Left kidney (tissue), 2 donors: Measurements from ENCODE around the gene PGP. TPM values are rescaled to one million over a fixed set of nuclear protein-coding genes. Genes with fewer than 3 reads are reported as not detected.

ENCODE experiments used
- DNase-seq: peaks from one replicate; pipeline ENCODE4 v3.0.0-alpha.2; 2013
- polyA plus RNA-seq: library from polyadenylated mRNA; unstranded; fragments of 120-200 nt; gene quantifications from one replicate; pipeline ENCODE4 v1.2.1, GENCODE V29; 2013; ENCODE audit not compliant: insufficient read length

The PGP gene
- polyA plus RNA-seq, 1 donor: 16.8 TPM

DNA sequence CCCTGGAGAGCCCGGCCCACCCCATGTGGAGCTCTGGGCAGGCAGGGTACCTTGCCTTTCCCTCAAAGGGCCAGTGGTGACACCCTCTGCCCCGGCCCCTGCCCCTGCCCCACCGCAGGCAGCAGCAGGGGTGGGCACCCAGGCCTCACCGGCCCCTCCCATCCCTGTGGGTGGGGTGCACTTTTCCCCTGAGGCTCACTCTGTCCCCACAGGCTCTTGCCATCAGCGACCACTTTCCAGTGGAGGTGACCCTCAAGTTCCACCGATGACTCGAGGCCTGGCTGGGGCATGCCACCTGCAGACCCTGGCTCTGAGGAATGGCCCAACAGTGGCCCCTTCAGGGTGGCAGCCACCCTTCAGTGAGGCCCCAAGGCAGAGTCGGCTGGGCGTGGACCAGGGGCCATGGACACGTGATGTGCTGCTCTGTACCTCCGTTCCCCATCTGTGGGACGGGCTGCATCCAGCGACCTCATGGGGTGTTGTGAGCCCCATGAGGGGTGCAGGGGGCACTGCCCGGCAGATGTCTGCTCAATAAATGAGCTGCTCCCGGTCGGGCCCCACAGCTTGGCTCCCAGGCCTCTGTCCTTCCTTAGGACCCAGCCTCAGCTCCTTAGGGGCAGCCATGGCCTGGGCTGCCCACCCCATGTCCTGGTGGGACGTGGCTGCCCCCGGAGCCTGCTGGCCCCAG, 23.7 kb upstream of the PGP start:
- no peak for DNase-seq

DNA sequence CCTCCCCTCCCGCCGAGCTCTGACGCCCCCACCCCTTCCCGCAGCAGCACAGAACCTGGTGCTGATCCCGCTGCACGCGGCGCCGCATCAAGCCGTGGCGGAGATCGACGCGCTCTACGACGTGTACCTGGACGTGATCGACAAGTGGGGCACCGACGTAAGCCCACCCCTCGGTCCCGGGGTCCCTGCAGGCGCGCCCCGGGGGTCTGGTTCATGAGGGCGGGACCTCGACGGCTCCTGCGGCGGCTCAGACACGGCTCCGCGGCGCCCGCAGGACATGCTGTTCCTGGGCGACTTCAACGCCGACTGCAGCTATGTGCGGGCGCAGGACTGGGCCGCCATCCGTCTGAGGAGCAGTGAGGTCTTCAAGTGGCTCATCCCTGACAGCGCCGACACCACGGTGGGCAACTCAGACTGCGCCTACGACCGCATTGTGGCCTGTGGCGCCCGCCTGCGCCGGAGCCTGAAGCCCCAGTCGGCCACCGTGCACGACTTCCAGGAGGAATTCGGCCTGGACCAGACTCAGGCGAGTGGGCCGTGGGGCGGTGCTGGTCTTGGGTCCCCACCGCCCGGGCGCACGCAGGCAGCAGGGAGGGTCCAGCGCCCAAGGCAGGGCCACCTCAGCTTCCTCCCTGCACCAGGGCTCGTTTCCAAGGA, 23.0 kb upstream of the PGP start:
- DNase-seq: no peak

DNA sequence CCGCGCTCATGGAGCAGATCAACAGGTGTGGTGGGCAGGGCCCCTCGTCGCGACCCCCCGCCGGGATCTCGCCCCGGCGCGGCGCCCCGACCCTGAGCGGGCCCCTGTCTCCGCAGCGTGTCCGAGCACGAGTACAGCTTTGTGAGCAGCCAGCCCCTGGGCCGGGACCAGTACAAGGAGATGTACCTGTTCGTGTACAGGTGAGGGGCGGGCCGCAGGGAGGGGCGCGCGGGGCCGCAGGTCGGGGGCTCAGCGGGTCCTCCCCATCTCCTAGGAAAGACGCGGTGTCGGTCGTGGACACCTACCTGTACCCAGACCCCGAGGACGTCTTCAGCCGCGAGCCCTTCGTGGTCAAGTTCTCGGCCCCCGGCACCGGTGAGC, 22.5 kb upstream of the PGP start:
- no peak for DNase-seq

DNA sequence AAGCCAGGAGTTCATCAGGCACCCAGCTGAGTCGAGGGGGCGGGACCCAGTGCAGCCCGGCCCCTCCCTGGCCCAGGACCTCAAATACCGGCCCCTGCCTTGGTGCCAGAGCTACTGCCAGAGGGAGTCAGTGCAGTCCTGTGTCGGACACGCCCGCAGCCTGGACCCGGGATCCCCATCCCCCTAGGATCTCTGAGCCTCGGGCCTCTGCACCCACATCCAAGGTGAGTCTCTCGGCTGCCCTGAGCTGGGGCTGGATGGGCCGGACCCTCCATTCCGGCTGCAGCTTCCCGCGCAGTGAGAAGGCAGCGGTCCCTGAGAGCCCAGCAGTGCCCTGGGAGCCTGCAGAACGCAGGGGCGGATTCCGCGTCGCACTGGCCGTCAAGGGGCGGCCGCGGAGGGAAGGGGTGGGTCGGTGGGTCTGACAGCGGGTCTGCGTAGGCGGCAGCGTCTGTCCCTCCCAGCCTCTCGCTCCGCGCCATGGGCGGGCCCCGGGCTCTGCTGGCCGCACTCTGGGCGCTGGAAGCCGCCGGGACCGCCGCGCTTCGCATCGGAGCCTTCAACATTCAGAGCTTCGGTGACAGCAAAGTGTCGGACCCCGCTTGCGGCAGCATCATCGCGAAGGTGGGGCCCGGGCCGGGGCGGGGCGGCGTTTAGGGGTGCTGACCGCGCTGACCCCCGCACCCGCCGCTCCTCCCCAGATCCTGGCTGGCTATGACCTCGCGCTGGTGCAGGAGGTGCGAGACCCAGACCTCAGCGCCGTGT, 21.9 kb upstream of the PGP start, which contains the start of gene DNASE1L2:
Gene DNASE1L2, plus strand, starts transcription at position 108 of the 765 bp plus-strand sequence. Its CDS starts 373 bp downstream, at position 481.
- no peak for DNase-seq

DNA sequence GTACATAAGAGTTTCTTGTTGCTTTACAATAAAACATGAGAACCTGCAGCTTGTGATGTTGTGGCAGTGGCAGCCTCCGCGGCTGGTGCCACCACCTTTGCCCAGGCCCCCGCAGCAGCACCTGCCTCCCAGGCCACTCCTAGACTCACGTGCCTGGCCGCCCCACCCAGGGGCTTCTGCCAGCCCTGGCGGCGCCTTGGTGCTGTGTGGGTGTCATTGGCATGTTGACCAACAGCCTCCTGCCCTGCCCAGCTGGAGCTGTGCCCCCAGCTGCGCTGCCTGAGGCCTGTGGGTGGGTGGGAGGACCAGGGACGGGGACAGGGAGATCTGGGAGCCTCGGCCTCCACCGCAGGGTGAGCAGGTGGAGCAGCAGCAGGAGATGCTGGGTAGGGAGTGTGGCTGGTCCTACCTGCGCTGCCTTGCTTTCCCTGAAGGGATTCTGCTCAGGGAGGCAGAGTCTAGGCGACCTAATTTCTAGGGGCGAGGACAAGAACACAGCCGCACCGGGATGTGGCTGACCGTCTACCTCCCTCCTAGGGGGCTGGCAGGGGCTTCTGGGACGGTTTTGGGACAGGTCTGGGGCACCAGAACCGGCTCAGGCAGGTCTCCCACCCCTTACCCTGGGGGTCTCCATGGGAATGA, 21.2 kb upstream of the PGP start:
- no peak for DNase-seq

DNA sequence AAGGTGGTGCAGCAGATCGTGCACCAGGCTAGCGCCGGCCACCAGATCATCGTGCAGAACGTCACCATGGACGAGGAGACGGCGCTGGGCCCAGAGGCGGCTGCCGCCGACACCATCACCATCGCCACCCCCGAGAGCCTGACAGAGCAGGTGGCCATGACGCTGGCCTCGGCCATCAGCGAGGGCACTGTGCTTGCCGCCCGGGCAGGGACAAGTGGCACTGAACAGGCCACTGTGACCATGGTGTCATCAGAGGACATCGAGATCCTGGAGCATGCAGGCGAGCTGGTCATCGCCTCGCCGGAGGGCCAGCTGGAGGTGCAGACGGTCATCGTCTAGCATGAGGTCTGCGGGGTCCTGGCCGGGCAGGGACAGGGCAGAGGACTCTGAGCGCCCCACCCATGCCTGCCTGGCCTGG, 20.6 kb upstream of the PGP start:
- no peak for DNase-seq

DNA sequence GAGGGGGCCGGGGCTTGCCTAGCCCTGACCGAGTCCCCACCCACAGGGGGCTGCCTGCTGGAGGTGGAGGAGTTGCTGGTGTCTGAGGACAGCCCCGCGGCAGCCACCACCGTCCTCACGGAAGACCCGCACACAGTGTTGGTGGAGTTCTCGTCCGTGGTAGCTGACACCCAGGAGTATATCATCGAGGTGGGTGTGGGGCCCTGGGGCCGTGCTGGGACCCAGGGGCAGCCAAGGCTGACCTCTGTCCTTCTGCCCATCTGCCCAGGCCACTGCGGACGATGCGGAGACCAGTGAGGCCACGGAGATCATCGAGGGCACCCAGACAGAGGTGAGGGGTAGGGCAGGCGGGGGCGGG, 20.2 kb upstream of the PGP start:
- no peak for DNase-seq

DNA sequence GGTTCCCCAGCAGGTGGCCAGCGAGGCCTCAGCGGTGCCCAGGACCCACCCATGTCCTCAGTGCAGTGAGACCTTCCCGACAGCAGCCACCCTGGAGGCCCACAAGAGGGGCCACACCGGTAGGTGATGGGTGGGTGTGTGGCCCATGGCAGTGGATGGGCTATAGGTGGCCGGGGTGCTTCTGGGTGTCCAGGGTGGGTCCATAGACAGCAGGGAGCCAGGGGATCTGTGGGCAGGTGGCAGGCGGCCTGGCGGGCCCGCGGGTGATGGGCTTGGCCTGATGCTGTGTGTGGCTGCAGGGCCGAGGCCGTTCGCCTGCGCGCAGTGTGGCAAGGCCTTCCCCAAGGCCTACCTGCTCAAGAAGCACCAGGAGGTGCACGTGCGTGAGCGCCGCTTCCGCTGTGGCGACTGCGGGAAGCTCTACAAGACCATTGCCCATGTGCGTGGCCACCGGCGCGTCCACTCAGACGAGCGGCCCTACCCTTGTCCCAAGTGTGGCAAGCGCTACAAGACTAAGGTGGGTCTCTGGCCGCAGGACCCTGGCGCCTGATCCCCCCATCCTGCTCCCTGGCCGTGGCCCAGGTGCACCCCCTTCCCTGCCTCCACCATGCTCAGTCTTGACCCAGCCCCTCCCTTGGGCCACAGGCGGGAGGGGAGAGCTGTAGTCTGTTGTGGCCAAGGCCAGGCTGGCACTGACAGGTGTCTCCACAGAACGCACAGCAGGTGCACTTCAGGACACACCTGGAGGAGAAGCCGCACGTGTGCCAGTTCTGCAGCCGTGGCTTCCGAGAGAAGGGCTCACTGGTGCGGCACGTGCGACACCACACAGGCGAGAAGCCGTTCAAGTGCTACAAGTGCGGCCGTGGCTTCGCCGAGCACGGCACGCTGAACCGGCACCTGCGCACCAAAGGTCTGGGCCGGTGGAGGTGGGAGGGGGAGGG, 19.5 kb upstream of the PGP start:
- DNase-seq: no peak

DNA sequence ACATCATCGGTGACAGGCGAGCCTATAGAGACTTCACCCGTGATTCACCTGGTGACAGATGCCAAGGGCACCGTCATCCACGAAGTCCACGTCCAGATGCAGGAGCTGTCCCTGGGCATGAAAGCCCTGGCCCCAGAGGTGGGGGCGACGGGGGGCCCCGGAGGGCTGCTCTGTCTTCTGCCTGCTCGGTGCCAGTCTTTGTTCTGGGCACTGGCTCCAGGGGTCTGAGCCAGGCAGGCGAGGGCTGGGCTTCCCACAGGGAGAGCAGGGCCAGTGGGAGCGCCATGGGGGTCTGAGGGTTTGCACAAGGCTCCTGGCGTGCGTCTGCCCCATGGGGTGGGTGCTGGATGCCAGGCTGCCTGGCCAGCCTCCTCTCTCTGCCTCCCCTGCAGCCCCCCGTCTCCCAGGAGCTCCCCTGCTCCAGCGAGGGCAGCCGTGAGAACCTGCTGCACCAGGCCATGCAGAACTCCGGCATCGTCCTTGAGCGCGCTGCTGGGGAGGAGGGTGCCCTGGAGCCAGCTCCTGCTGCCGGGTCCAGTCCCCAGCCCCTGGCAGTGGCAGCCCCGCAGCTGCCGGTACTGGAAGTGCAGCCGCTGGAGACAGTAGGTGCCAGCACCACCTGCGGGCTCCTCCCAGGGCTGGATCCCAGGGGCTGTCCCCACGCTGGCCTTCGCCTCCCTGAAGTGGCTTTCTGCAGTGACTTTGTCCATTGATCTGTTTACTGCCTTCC, 18.6 kb upstream of the PGP start:
- no peak for DNase-seq

DNA sequence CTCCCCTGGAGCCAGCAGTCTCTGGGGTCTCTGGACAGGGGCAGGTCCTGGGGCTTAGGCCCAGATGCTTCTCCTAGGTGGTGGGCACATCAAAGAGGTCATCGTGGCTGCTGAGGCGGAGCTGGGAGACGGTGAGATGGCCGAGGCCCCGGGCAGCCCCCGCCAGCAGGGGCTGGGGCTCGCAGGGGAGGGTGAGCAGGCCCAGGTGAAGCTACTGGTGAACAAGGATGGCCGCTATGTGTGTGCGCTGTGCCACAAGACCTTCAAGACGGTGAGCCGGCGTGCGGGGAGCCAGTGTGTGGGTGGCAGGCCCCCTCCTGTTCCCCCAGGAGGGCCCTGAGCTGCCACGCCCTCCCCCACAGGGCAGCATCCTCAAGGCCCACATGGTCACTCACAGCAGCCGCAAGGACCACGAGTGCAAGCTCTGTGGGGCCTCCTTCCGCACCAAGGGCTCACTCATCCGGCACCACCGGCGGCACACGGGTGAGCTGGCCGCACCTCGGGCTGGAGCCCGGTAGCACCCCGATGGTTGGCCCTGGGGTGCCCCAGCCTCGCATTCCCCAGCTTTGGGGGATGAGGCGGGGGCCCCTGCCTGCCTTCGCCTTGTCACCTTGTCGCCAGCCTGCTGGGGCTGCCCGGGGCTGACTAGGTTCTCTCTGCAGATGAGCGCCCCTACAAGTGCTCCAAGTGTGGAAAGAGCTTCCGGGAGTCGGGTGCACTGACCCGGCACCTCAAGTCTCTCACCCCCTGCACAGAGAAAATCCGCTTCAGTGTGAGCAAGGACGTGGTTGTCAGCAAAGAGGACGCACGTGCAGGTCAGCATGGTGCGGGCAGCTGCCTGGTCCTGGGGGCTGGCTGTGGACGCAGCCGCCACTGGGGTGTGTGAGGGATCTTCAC, 17.7 kb upstream of the PGP start:
- no peak for DNase-seq

DNA sequence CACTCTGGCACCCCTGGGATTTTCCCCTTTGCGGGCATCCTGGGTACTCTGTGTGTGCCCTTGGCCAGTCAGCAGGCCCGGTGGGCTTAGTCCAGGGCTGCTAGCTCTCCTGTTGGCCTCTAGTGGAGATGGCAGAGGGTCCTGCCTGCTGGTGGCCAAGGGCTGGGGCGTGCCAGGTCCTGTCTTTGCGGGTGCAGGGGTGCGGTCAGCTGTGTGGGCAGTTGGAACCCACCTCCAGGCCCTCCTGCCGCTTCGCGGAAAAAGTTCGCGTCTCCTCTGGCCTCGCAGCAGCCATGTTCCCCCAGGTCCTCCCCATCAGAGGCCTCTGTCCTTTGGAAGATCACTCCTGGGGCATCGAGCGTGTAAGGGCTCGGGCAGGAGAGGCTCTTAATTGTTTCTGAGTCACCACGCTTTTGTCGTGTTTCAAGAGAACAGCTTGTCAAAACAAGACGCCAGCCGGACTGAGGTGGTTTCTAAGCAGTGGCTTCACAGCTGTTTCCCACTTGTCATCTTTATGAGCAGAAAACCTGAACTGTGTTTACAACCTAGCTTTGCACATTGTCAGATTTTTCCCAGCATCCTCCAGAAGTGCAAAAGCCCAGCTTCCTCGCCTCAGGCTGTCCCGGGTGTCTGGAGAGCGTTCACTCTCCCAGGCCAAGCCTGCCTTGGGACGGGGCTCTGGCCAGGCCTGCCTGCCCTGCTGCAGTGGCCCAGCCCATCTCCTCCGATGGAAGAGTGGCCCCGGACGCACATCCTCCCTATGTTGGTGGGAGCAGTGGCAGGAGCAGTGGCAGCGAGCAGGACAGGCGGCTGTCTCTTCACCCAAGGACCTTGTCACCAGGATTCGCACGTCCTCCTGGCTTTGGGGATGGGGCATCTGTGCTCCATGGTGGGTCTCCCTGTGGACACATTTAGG, 16.6 kb upstream of the PGP start:
- no peak for DNase-seq

DNA sequence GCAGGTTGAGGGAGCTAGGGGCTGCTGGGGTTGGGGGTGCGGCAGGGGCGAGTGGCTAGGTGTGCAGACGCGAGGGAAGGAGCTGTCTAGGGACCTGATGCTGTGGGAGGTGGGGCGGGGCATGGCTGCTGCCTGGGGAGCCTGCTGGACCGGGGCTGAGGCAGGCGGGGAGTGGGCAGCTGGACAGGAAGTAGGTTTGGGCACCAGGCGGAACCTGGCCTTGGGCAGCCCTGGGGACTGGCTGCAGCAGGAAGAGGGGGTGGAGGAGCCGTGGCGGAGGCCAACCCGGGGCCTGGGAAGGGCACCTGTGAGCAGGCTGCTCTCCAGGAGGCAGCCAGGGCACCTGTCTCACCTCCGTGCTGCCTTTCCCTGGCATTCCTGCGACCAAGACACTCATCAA, 15.7 kb upstream of the PGP start:
- DNase-seq: no peak

DNA sequence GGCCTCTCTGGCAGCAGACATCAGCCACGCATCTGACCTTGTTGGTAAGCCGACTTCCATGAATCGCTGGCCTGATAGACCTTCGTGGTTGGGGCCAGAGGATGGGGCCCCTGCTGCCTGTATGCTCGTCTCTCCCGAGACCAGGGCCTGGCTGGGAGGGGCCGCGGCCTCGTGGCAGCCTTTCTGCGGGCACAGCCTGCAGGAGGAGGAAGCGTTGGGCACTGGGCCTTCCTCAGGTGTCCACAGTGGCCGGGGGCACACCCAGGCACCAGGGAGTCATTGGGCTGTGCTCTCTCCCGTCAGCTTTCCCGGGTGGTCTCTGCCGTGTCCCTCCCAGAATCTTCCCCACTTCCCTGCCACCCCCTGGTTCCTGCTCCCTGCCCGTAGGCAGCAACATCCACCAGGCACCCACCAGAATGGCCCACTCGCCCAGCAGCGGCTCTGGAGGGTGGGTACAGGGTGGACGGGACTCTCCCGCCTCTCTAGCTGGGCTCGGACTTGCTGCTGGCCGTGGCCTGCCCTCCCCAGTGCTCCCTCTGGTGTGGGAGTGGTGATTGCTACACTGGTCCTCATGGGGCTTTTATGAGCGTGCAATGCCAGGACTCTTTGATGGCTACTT, 15.1 kb upstream of the PGP start:
- no peak for DNase-seq

DNA sequence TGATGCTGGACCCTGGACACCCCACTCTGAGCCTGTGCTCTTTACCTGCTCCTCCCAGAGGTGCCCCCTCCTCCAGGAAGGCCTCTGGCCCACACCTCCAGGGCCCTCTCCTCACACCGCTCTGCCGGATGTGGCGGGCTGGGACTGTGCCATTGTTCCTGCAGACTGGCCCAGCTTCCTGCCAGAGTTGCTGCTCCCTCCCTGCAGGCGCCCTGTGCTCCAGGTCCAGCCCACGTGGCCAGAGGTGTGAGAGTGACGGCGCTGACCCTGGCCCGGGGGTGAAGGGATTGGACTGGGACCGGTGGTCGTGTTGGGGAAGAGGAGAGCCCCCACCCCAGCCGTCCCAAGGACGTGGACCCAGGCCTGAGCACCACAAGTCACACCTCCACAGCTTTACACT, 14.5 kb upstream of the PGP start:
- DNase-seq: no peak

DNA sequence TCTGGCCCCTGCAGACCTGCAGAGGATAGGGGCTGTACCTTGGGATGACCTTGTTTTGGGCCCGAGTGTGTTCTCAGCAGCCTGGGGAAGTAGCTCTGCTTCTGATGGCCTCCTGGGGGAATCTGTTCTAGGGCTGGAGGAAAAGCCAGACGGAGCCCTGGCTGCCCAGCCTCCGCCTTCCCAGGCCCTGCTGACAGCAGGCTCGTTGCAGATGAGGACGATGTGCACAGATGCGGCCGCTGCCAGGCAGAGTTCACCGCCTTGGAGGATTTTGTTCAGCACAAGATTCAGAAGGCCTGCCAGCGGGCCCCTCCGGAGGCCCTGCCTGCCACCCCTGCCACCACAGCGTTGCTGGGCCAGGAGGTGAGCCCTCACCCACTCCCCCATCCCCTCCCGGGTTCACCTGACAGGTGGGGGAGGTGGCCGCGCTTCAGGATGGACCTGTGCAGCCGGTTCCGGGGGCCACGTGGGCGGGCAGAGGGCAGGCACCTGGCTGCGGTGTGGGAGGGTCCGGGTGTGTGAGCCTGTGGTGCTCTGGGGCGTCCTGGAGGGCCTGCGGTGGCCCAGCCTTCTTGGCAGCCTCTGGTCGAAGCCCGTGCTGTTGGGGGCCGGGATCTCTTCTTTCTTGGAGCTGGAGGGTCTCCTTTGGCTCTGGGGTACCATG, 13.7 kb upstream of the PGP start:
- DNase-seq: no peak

DNA sequence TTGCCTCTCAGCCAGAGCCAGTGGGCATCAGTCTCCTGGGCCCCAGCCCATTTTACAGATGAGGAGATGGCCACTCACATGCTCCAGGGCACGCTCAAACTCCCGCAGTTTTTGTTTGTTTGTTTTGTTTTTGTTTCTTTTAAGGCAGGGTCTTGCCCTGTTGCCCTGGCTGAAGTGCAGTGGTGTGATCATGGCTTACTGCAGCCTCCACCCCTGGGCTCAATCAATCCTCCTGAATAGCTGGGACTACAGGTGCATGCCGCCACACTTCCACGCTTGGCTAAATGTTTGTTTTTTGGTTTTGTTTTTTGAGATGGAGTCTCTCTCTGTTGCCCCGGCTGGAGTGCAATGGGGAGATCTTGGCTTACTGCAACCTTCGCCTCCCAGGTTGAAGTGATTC, 12.3 kb upstream of the PGP start:
- no peak for DNase-seq

DNA sequence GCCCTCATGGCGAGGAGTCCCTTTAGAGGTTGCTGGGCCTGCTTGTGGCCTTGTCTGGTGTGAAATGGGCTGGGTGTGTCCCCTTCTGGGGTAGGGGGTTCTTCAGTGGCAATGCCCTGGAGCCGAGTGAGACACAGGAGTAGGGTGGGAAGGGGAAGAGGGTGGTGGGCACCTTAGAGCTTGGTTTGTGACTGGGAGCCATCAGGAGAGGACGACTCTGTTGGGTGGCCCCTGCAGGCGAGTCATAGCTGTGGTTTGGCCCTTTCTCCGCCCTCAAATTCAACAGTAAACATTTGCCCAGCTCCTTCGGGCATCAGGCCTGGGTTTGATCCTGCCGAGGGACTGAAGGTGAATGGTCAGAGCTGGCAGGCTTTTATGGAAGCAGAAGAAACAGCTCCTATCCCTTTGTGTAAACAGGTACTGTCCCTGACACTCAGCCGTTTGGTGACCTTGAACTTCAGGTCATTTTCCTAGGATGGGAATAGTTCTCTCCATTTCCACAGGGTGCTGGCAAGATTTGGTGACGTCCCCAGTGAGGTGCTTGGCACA, 11.7 kb upstream of the PGP start:
- DNase-seq: no peak
